SH-SY5Y (cell line): Measurements from ENCODE around the gene PIN4.

Source experiments
- GATA2 ChIP-seq: IDR thresholded peaks from 2 replicates; pipeline ENCODE4 v1.6.1; 2011; ENCODE audit warnings: mild to moderate bottlenecking, low read depth, low read length
- GATA3 ChIP-seq: IDR thresholded peaks from 2 replicates; pipeline ENCODE4 v1.6.1; 2011; ENCODE audit warnings: low read depth, mild to moderate bottlenecking, low read length, moderate library complexity

DNA sequence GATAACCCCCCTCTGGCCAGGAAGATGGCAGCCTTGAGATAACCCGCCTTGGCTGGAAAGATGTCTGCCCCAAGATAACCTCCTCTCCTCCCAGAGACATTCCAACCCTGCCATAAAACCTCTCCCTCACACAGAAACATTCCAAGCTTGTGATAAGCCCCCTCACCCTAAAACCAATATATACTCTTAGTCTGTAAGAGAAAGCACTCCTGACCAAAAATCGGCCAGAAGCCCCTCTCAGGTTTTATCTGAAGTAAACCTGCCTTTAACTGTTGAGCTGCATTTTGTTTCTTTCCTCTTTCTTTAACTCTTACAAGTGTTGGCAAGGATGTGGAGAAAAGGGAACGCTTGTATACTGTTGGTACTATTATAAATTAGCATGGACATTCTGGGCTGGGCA lies 48.7 kb downstream of the PIN4 start:
- TF ChIP-seq GATA2 (no peak), GATA3 (no peak)
